GM23338 (cell line): ENCODE results near the gene TEAD2. TPM values are rescaled to one million over a fixed set of nuclear protein-coding genes. Genes with fewer than 3 reads are reported as not detected.
A peak's percentile ranks its signal among the peaks of the same experiment; 100 is the strongest.

ENCODE experiments used
- ATAC-seq: fragments of 200-7000 bp; cut with Tn5 transposase; 3 replicates; pipeline ENCODE4 v1.9.1; 2020
- DNase-seq: peaks from one replicate; pipeline ENCODE4 v3.0.0-alpha.2; 2015; ENCODE audit warnings: low spot score
- H2AFZ ChIP-seq: fragments of 200-600 bp; sonication (generic); 2 replicates; pipeline ENCODE4 v1.8.0; 2016; ENCODE audit warnings: antibody characterized with exemption, mild to moderate bottlenecking, moderate library complexity
- H3F3A ChIP-seq: fragments of 200-600 bp; sonication (generic); replicated peaks from 2 replicates; pipeline ENCODE4 v1.8.0; 2017; ENCODE audit warnings: antibody characterized with exemption, mixed run types, low read depth
- H3K27ac ChIP-seq: fragments of 200-600 bp; sonication (generic); 2 replicates; pipeline ENCODE4 v1.6.1; 2016; ENCODE audit warnings: low read depth
- H3K27me3 ChIP-seq: fragments of 200-600 bp; sonication (generic); 2 replicates; pipeline ENCODE4 v1.8.0; 2016; ENCODE audit warnings: mild to moderate bottlenecking, mixed run types, moderate library complexity; ENCODE audit not compliant: insufficient read depth
- H3K36me3 ChIP-seq: fragments of 200-600 bp; sonication (generic); 2 replicates; pipeline ENCODE4 v1.8.0; 2016; ENCODE audit warnings: mild to moderate bottlenecking; ENCODE audit not compliant: insufficient read depth
- H3K4me1 ChIP-seq: fragments of 200-600 bp; sonication (generic); 2 replicates; pipeline ENCODE4 v1.8.0; 2016; ENCODE audit warnings: mild to moderate bottlenecking, moderate library complexity; ENCODE audit not compliant: insufficient read depth
- H3K4me2 ChIP-seq: fragments of 200-600 bp; sonication (generic); 2 replicates; pipeline ENCODE4 v1.7.1; 2017; ENCODE audit warnings: mixed run types
- H3K4me3 ChIP-seq: fragments of 200-600 bp; sonication (generic); 2 replicates; pipeline ENCODE4 v1.6.1; 2016; ENCODE audit warnings: mixed run types
- H3K79me2 ChIP-seq: fragments of 200-600 bp; sonication (generic); replicated peaks from 2 replicates; pipeline ENCODE4 v1.8.0; 2017; ENCODE audit warnings: mild to moderate bottlenecking; ENCODE audit not compliant: insufficient read depth
- H3K9me2 ChIP-seq: fragments of 200-600 bp; sonication (generic); 2 replicates; pipeline ENCODE4 v1.8.0; 2017; ENCODE audit not compliant: insufficient read depth
- H4K20me1 ChIP-seq: fragments of 200-600 bp; sonication (generic); replicated peaks from 2 replicates; pipeline ENCODE4 v1.8.0; 2017; ENCODE audit warnings: mild to moderate bottlenecking; ENCODE audit not compliant: insufficient read depth
- H3K27ac Mint-ChIP-seq: 2 replicates; pipeline ENCODE4 v1.8.0; 2020; ENCODE audit warnings: inconsistent platforms, mild to moderate bottlenecking, moderate library complexity, mixed read lengths
- H3K27me3 Mint-ChIP-seq: 3 replicates; pipeline ENCODE4 v1.8.0; 2022; ENCODE audit warnings: low read depth, mild to moderate bottlenecking, moderate library complexity, mixed read lengths, inconsistent platforms; ENCODE audit not compliant: insufficient read depth, poor library complexity
- H3K36me3 Mint-ChIP-seq: 3 replicates; pipeline ENCODE4 v1.8.0; 2021; ENCODE audit warnings: low read depth, mild to moderate bottlenecking, inconsistent platforms, moderate library complexity, mixed read lengths
- H3K4me1 Mint-ChIP-seq: 3 replicates; pipeline ENCODE4 v1.8.0; 2020; ENCODE audit warnings: mild to moderate bottlenecking, inconsistent platforms, mixed read lengths
- H3K4me3 Mint-ChIP-seq: 3 replicates; pipeline ENCODE4 v1.8.0; 2021; ENCODE audit warnings: moderate library complexity, mild to moderate bottlenecking, inconsistent platforms, mixed read lengths
- H3K9me3 Mint-ChIP-seq: 3 replicates; pipeline ENCODE4 v1.8.0; 2020; ENCODE audit warnings: moderate library complexity, mild to moderate bottlenecking, inconsistent platforms, mixed read lengths
- CREB1 ChIP-seq: fragments of 250-450 bp; sonication (Bioruptor Pico); IDR thresholded peaks from 2 replicates; pipeline ENCODE4 v1.5.0; 2020; ENCODE audit warnings: low read depth, mild to moderate bottlenecking, moderate library complexity
- EZH2 ChIP-seq: fragments of 200-600 bp; sonication (generic); IDR thresholded peaks from one replicate; pipeline ENCODE4 v1.8.0; 2017; ENCODE audit warnings: antibody characterized with exemption, mild to moderate bottlenecking, low read depth; ENCODE audit not compliant: unreplicated experiment
- EZH2phosphoT487 ChIP-seq: fragments of 200-600 bp; sonication (generic); IDR thresholded peaks from one replicate; pipeline ENCODE4 v1.8.1; 2018; ENCODE audit warnings: antibody characterized with exemption; ENCODE audit not compliant: unreplicated experiment
- JUNB ChIP-seq: IDR thresholded peaks from one replicate; pipeline ENCODE4 v1.6.1; 2016; ENCODE audit warnings: antibody characterized with exemption; ENCODE audit not compliant: unreplicated experiment
- ZNF114 ChIP-seq: fragments of 250-450 bp; sonication (Bioruptor Pico); IDR thresholded peaks from 2 replicates; pipeline ENCODE4 v1.5.0; 2020; ENCODE audit warnings: mild to moderate bottlenecking, moderate library complexity
- polyA plus RNA-seq: library from polyadenylated mRNA; unstranded; fragments of >200 nt; fragmentation: Nextera tagmentation; extraction: Ambion mirVana; gene quantifications from 2 replicates; pipeline ENCODE4 v1.2.1, GENCODE V29; 2016
- total RNA-seq: library from RNA; depleted of rRNA; stranded (reverse); fragments of >200 nt; shearing (Covaris generic); gene quantifications from 2 replicates; pipeline ENCODE4 v1.2.3, GENCODE V29; 2014
- TF ChIP-seq, protein P1 (sequence below): IDR thresholded peaks from one replicate; pipeline ENCODE4 v1.6.1; 2018; ENCODE audit warnings: antibody characterized with exemption; ENCODE audit not compliant: unreplicated experiment
- TF ChIP-seq, protein P2 (sequence below): IDR thresholded peaks from 2 replicates; pipeline ENCODE4 v1.6.1; 2016; ENCODE audit warnings: antibody characterized with exemption
- TF ChIP-seq, protein P3 (sequence below), 2 experiments: fragments of 200-600 bp in 1 of 2; sonication (generic) in 1 of 2; conservative IDR thresholded peaks; 2 replicates each; pipeline versions ENCODE4 v1.5.1 to v1.6.1; 2016 to 2017; ENCODE audit warnings: antibody characterized with exemption in 2 of 2, low read depth in 2 of 2, mild to moderate bottlenecking in 2 of 2, moderate library complexity in 1 of 2

The TEAD2 gene
- total and polyA plus RNA-seq, 2 experiments from 2014 or later: 30.3 to 82.5 TPM

DNA sequence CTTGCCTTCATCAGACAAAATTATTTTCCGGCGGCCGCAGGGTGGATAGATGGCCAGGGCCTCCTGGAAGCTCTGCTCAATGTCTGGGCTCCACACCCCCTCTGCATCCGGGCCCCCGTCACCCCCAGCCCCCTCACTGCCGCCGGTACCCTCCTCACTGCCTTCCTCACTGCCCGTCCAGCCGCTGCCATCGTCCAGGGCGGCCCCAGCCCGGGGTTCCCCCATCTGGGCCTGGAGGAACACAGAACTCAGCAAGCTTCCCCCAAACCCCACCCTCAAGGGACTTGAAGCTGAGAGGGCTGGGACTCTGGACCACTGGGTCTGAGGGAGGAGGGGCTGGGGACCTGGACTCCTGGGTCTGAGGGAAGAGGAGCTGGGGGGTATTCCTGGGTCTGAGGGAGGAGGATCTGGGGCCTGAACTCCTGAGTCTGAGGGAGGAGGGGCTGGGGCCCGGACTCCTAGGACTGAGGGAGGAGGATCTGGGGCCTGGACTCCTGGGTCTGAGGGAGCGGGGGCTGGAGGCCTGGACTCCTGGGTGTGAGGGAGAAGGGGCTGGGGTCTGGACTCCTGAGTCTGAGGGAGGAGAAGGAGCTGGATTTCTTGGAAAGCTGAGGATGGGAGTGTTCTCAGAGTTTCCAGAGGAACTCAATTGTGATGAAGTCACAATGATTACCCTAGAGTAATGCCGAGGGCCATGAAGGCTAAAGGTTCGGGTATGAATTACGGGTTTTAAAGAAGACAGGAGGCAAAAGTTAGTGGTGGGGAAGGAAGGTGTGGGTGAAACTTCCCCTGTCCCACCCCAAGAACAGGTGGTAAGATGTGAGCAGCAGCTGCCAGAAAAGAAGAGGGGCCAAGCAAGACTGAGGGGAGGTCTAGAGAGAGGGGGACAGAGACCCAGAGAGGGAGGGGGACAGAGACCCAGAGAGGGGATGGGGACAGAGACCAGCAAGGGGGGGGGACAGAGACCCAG is 2.1 kb downstream of the TEAD2 start:
- H3K27ac Mint-ChIP-seq: peak overlapping the region; percentile 98; the same call in 1 of the 2 replicates

More for the DNA sequence above, 2.1 kb downstream of the TEAD2 start:
- TF ChIP-seq EZH2phosphoT487: no peak
- TF ChIP-seq, protein P1, sequence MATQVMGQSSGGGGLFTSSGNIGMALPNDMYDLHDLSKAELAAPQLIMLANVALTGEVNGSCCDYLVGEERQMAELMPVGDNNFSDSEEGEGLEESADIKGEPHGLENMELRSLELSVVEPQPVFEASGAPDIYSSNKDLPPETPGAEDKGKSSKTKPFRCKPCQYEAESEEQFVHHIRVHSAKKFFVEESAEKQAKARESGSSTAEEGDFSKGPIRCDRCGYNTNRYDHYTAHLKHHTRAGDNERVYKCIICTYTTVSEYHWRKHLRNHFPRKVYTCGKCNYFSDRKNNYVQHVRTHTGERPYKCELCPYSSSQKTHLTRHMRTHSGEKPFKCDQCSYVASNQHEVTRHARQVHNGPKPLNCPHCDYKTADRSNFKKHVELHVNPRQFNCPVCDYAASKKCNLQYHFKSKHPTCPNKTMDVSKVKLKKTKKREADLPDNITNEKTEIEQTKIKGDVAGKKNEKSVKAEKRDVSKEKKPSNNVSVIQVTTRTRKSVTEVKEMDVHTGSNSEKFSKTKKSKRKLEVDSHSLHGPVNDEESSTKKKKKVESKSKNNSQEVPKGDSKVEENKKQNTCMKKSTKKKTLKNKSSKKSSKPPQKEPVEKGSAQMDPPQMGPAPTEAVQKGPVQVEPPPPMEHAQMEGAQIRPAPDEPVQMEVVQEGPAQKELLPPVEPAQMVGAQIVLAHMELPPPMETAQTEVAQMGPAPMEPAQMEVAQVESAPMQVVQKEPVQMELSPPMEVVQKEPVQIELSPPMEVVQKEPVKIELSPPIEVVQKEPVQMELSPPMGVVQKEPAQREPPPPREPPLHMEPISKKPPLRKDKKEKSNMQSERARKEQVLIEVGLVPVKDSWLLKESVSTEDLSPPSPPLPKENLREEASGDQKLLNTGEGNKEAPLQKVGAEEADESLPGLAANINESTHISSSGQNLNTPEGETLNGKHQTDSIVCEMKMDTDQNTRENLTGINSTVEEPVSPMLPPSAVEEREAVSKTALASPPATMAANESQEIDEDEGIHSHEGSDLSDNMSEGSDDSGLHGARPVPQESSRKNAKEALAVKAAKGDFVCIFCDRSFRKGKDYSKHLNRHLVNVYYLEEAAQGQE: no peak
- TF ChIP-seq, protein P2, sequence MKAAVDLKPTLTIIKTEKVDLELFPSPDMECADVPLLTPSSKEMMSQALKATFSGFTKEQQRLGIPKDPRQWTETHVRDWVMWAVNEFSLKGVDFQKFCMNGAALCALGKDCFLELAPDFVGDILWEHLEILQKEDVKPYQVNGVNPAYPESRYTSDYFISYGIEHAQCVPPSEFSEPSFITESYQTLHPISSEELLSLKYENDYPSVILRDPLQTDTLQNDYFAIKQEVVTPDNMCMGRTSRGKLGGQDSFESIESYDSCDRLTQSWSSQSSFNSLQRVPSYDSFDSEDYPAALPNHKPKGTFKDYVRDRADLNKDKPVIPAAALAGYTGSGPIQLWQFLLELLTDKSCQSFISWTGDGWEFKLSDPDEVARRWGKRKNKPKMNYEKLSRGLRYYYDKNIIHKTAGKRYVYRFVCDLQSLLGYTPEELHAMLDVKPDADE: no peak
- TF ChIP-seq ZNF114 (CRISPR knock-in tag): no peak
- TF ChIP-seq JUNB: no peak
- TF ChIP-seq CREB1 (CRISPR knock-in tag): no peak
- no peak for TF ChIP-seq EZH2
- TF ChIP-seq, protein P3, sequence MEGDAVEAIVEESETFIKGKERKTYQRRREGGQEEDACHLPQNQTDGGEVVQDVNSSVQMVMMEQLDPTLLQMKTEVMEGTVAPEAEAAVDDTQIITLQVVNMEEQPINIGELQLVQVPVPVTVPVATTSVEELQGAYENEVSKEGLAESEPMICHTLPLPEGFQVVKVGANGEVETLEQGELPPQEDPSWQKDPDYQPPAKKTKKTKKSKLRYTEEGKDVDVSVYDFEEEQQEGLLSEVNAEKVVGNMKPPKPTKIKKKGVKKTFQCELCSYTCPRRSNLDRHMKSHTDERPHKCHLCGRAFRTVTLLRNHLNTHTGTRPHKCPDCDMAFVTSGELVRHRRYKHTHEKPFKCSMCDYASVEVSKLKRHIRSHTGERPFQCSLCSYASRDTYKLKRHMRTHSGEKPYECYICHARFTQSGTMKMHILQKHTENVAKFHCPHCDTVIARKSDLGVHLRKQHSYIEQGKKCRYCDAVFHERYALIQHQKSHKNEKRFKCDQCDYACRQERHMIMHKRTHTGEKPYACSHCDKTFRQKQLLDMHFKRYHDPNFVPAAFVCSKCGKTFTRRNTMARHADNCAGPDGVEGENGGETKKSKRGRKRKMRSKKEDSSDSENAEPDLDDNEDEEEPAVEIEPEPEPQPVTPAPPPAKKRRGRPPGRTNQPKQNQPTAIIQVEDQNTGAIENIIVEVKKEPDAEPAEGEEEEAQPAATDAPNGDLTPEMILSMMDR (conservative IDR thresholded peaks at IDR 0.05; ENCODE audit: low read depth in 2 of 2): no peak
- Histone ChIP-seq H3K4me2 (0 out of 2 replicates have a peak overlapping the region, but pooled peaks have one; percentile 94), H4K20me1 (no peaks in the 10 kb centered on the region; the same call in 1 of the 2 replicates), H3K4me3 (peak overlapping the region; percentile 99), H2AFZ (no peak overlapping the region), H3K36me3 (peaks cover 15% of the 10 kb centered on the region; the same call in 1 of the 2 replicates), H3K4me1 (peaks cover 5% of the 10 kb centered on the region; the same call in 1 of the 2 replicates), H3K27ac (peak overlapping the region; percentile 72), H3F3A (peaks cover 6% of the 10 kb centered on the region; the same call in 1 of the 2 replicates), H3K9me2 (no peaks in the 10 kb centered on the region), H3K79me2 (peaks cover 36% of the 10 kb centered on the region), H3K27me3 (no peaks in the 10 kb centered on the region)
- peaks cover 22% of the 10 kb centered on the region for H3K4me1 Mint-ChIP-seq
- ATAC-seq (no peak), DNase-seq (no peak)
- peaks cover 51% of the 10 kb centered on the region for H3K36me3 Mint-ChIP-seq
- H3K9me3 Mint-ChIP-seq: peaks cover 5% of the 10 kb centered on the region; the same call in 1 of the 3 replicates
- H3K27me3 Mint-ChIP-seq: peaks cover 25% of the 10 kb centered on the region
- no peak overlapping the region; the same call in 2 of the 3 replicates for H3K4me3 Mint-ChIP-seq
